Stimulated activated CD8-positive, alpha-beta memory T cell treated with anti-CD3 and anti-CD28 coated beads, Interleukin-2, amount 100 ng/mL, for 1 hour (primary cell): ENCODE measurements around the gene PCDHGA2.
"Not testable (repeated sequence)": the region's sequence is repeated elsewhere in the genome, so short reads cannot be mapped to it uniquely, and the experiment has no call there.

Experiments
- DNase-seq, 2 donors: peaks; one replicate each; pipeline ENCODE4 v3.0.0-alpha.2; 2020; ENCODE audit warnings: low read depth in 2 of 2

The PCDHGA2 gene

GRCh38 chr5:141338538-141339306 lies at the start of gene PCDHGA2:
PCDHGA2 (plus strand) TSS chr5:141338760.
- DNase-seq: no peak

GRCh38 chr5:141298376-141298775 lies 40.2 kb upstream of the PCDHGA2 start:
- no peak for DNase-seq

GRCh38 chr5:141303756-141304155 lies 34.8 kb upstream of the PCDHGA2 start, which contains the start of gene SLC25A2:
SLC25A2 (minus strand) TSS chr5:141304049; CDS start chr5:141303865, 184 bp downstream.
- DNase-seq: no peak

GRCh38 chr5:141306630-141307029 lies 31.9 kb upstream of the PCDHGA2 start:
- DNase-seq: no peak

GRCh38 chr5:141313711-141314110 lies 24.8 kb upstream of the PCDHGA2 start:
- DNase-seq: no peak

GRCh38 chr5:141316963-141317362 lies 21.6 kb upstream of the PCDHGA2 start:
- DNase-seq: not testable (repeated sequence)

GRCh38 chr5:141319202-141319601 lies 19.4 kb upstream of the PCDHGA2 start:
- no peak for DNase-seq

- no peak for DNase-seq
Observed at GRCh38 chr5:141319699-141320098, 18.9 kb upstream of the PCDHGA2 start.

GRCh38 chr5:141320225-141321169 lies 18.1 kb upstream of the PCDHGA2 start, which contains the start of gene TAF7:
TAF7 (minus strand) TSS chr5:141320784; CDS start chr5:141320044, 740 bp downstream.
- DNase-seq: peak; percentile 85 to 90

GRCh38 chr5:141322261-141322660 lies 16.3 kb upstream of the PCDHGA2 start:
- DNase-seq: no peak

- DNase-seq: peak; percentile 31 to 43
Observed at GRCh38 chr5:141326088-141326854, 12.3 kb upstream of the PCDHGA2 start.

- DNase-seq: no peak
Observed at GRCh38 chr5:141328231-141328630, 10.3 kb upstream of the PCDHGA2 start.

- no peak for DNase-seq
Observed at GRCh38 chr5:141330299-141331080, 8.1 kb upstream of the PCDHGA2 start, which contains the start of gene PCDHGA1. PCDHGA1 (plus strand) TSS chr5:141330514.

GRCh38 chr5:141332571-141332970 lies 6.0 kb upstream of the PCDHGA2 start:
- not testable (repeated sequence) for DNase-seq

GRCh38 chr5:141340781-141341354 lies 2.3 kb downstream of the PCDHGA2 start:
- not testable (repeated sequence) for DNase-seq

- DNase-seq: no peak
Observed at GRCh38 chr5:141342773-141343172, 4.2 kb downstream of the PCDHGA2 start.

- DNase-seq: no peak
Observed at GRCh38 chr5:141343242-141343952, 4.8 kb downstream of the PCDHGA2 start, which contains the start of gene PCDHGA3. PCDHGA3 (plus strand) TSS chr5:141343829; CDS start chr5:141344034, 205 bp downstream.

GRCh38 chr5:141343953-141344463 lies 5.4 kb downstream of the PCDHGA2 start:
- no peak for DNase-seq

GRCh38 chr5:141345327-141345726 lies 6.8 kb downstream of the PCDHGA2 start:
- no peak for DNase-seq
